Thyroid gland (tissue), 4 donors: ENCODE results near the gene CYP1A2. TPM values are rescaled to one million over a fixed set of nuclear protein-coding genes. Genes with fewer than 3 reads are reported as not detected.

Experiments
- DNase-seq, 2 donors: peaks; one replicate each; pipeline ENCODE4 v3.0.0-alpha.2; 2019
- H3K27ac ChIP-seq, 3 donors: fragments of 200-600 bp; sonication (generic); 1 replicate in 2 of 3; 2 replicates in 1 of 3; pipeline ENCODE4 v1.5.1; 2016 to 2019; ENCODE audit warnings: mild to moderate bottlenecking in 1 of 3, moderate library complexity in 1 of 3
- H3K27me3 ChIP-seq: fragments of 200-600 bp; sonication (generic); one replicate; pipeline ENCODE4 v1.5.1; 2019
- H3K36me3 ChIP-seq, 2 donors: fragments of 200-600 bp; sonication (generic); one replicate each; pipeline ENCODE4 v1.5.1; 2016 to 2019
- H3K4me1 ChIP-seq, 2 donors: fragments of 200-600 bp; sonication (generic); one replicate each; pipeline ENCODE4 v1.5.1; 2017 to 2019
- H3K4me3 ChIP-seq, 3 donors: fragments of 200-600 bp; sonication (generic); replicated peaks in 1 of 3; 1 replicate in 2 of 3; 2 replicates in 1 of 3; pipeline ENCODE4 v1.5.1; 2016; ENCODE audit warnings: mild to moderate bottlenecking in 1 of 3
- H3K9me3 ChIP-seq: fragments of 200-600 bp; sonication (generic); one replicate; pipeline ENCODE4 v1.5.1; 2017
- CTCF ChIP-seq, 6 experiments: fragments of 200-600 bp in 3 of 6; fragments of 450-650 bp in 3 of 6; sonication (generic) in 3 of 6; IDR thresholded peaks; one replicate each; pipeline ENCODE4 v1.5.1; 2016 to 2019; ENCODE audit warnings: antibody characterized with exemption in 6 of 6, mild to moderate bottlenecking in 2 of 6, inconsistent platforms in 1 of 6, moderate library complexity in 1 of 6
- POLR2A ChIP-seq, 2 donors: fragments of 450-650 bp; IDR thresholded peaks; one replicate each; pipeline ENCODE4 v1.6.1; 2017; ENCODE audit warnings: antibody characterized with exemption in 2 of 2, mild to moderate bottlenecking in 2 of 2, moderate library complexity in 1 of 2
- WGBS, 2 donors: methylation state at CpG; one replicate each; pipeline ENCODE4 v1.1.5; 2017; 5-methylcytosine and 5-hydroxymethylcytosine counted together
- intact Hi-C: fragments of 100-400 bp; cut with DNase I; formaldehyde crosslinking; loops from one replicate; pipeline ENCODE4 v1.15.1; 2023
- total RNA-seq, 4 donors: library from RNA; depleted of rRNA; stranded (reverse); fragments of >200 nt; gene quantifications; one replicate each; pipeline ENCODE4 v1.2.3, GENCODE V29; 2016

Gene CYP1A2
- total RNA-seq, 4 donors from 2014 or later: 1.3 to 9.9 (median 2.9) TPM

DNA sequence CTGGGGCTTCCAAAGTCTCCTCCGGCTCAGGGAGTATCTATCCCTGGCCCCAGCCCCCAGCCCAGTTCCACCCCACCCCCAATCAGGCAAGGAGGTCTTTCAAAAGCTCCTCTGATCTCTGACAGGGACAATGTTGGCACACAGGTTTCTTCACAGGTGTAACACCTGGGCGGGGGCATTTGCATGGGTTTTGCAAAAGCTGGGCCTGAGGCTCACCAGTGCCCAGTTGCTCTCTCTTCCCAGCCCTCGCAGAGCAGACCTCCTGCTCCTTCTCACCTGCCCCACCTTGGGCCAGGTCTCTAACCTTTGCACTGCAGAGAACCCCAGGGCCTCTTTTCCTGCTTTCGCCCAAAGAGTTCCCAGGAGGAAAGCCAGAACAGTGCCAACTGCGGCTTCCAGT, 24.7 kb downstream of the CYP1A2 start:
- no peak overlapping the region for H3K4me3 ChIP-seq
- DNase-seq: no peak
- intact Hi-C loops: loop anchor here (2.0 to 5.0 kb wide), 3 partner anchors 64 to 179 kb away; partner anchors contain the start of gene FAM219B
- TF ChIP-seq POLR2A (IDR thresholded peaks at IDR 0.05) (no peak), CTCF (IDR thresholded peaks at IDR 0.05) (no peak)
- no peak overlapping the region for H3K27ac ChIP-seq
- WGBS, 2 donors: 86 to 90% methylated on average over 4 to 5 of the region's 5 CpGs
- H3K9me3 ChIP-seq: no peaks in the 10 kb centered on the region
- H3K27me3 ChIP-seq: no peaks in the 10 kb centered on the region
- peaks cover 0 to 22% of the 10 kb centered on the region in 2 donors for H3K4me1 ChIP-seq
- H3K36me3 ChIP-seq: no peaks in the 10 kb centered on the region

DNA sequence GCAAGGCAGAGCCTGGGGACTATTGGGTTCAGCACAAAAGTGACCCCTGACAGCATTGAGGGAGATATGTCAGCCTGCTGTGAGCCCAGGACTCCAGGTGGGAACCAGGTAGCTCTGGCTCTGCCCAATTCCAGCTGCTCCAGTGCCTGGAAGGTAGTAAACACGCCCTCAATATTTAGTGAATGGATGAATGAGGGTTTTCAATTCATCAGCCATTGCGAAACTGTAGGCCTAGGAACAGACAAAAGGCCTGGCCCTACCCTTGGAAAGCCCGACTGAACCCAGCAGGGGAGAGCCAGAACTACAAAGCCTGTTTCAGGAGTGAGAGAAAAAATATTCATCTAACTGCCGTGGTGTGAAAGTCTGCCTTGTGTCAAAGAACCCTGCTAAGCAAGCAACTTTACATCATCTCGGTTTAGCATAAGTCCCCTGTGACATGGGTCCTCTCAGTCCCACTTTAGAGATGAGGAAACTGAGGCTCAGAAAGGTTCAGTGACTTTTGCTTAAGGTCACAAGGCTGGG, 25.1 kb downstream of the CYP1A2 start:
- Histone ChIP-seq H3K27ac (no peak overlapping the region), H3K4me1 (peaks cover 0 to 18% of the 10 kb centered on the region in 2 donors), H3K36me3 (no peaks in the 10 kb centered on the region), H3K4me3 (no peak overlapping the region), H3K9me3 (no peaks in the 10 kb centered on the region), H3K27me3 (no peaks in the 10 kb centered on the region)
- intact Hi-C loops: loop anchor here (2.0 to 5.0 kb wide), 3 partner anchors 64 to 179 kb away; partner anchors contain the start of gene FAM219B
- no peak for DNase-seq
- WGBS, 2 donors: 79 to 87% methylated on average over 5 of the region's 5 CpGs
- TF ChIP-seq POLR2A (IDR thresholded peaks at IDR 0.05) (no peak), CTCF (IDR thresholded peaks at IDR 0.05) (no peak)

DNA sequence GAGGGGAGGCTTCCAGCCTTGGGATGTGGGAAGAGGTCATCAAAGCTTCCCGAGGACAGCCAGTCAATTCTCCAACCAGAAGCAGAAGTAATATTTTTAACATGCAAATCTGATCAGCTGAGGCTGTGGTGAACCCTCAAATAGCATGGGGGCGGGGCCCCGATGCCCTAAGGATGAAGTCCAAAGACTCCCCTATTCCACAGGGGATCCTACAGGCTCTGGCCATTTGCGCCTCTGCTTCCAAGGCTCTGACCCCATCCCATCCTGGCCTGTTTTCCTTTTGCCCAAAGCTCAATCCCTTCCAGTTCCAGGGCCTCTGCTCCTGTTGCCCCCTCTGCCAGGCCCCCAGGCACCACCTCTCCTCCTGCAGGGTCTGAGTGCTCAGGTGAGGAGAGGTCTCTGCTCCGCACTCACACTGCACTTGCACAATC, 26.5 kb downstream of the CYP1A2 start:
- Histone ChIP-seq H3K4me1 (peaks cover 0 to 18% of the 10 kb centered on the region in 2 donors), H3K9me3 (no peaks in the 10 kb centered on the region), H3K27me3 (no peaks in the 10 kb centered on the region), H3K27ac (no peak overlapping the region), H3K4me3 (no peak overlapping the region), H3K36me3 (no peaks in the 10 kb centered on the region)
- DNase-seq: no peak
- TF ChIP-seq POLR2A (IDR thresholded peaks at IDR 0.05) (no peak), CTCF (IDR thresholded peaks at IDR 0.05) (no peak)
- 80 to 88% methylated on average over 5 of the region's 5 CpGs for WGBS, 2 donors
- intact Hi-C loops: no loop called here

DNA sequence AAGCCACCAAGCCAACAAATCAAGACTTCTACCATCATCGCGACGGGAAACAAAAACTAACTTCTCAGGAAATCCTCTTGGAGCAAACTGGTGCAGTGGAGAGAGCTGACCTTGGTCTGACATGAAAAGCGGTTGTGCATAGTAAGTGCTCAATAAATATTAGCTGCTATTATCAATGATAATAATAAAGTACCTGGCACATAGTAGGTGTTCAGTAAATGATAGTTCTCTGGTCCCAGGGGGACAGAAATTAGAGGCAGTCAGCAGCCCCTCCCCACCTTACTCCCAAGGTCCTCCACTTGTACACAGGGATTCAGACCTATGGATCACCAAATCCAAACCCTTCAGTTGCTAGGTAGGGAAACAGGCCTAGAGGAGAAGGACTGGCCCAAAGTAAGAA, 27.2 kb downstream of the CYP1A2 start:
- H3K4me3 ChIP-seq: no peak overlapping the region
- DNase-seq: no peak
- WGBS, 2 donors: 77 to 95% methylated on average over 4 of the region's 4 CpGs
- H3K9me3 ChIP-seq: no peaks in the 10 kb centered on the region
- H3K27me3 ChIP-seq: no peaks in the 10 kb centered on the region
- no peak for TF ChIP-seq CTCF (IDR thresholded peaks at IDR 0.05)
- no peak for TF ChIP-seq POLR2A (IDR thresholded peaks at IDR 0.05)
- no peaks in the 10 kb centered on the region for H3K36me3 ChIP-seq
- H3K4me1 ChIP-seq: peaks cover 0 to 18% of the 10 kb centered on the region in 2 donors
- intact Hi-C loops: no loop called here
- H3K27ac ChIP-seq: no peak overlapping the region

DNA sequence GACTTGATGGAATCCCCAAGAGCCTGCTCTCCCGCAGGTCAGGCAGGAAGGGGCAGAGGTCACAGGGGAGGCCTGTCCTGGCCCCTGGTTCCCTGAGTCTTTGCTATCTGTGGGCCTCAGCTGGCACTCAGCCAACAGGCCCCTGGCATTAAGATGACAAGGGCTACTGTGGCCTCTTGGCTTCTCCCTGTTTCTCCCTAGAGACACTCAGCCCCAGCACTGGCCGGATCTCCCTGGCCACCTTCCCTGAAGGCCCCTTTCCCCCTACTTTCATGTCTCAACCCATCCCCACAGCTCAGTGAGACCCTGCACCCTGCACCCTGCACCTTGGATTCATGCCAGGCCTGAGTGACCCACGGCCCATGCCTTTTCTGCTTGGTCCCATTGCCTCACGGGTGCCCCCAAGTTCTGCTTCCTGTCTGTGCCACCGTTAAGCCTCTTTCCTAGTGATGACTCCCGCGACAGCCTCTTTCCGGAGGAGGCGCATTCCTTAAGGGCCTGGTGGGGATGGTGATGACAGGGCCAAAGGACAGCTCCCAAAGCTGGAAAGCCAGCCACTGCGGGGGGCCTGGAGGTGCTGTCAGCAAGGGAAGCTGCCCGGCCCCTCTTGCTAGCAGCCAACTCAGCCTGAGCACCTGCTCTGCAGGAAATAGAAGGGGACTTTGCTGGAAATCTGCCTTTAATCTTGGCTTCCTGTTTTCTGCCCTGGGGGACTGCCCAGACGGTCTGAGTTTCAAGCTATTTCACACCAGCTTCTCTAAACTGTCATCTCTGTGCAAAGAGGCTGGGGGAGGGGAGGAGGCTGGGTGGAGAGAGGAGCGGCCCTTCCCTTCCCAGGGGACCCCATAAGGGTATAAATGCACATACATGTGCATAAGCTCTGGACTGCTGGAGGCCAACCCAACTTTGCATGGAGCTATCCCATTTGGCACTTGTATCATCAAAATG, 28.4 kb downstream of the CYP1A2 start:
- Histone ChIP-seq H3K4me3 (no peak overlapping the region), H3K27me3 (no peaks in the 10 kb centered on the region), H3K27ac (no peak overlapping the region), H3K36me3 (no peaks in the 10 kb centered on the region), H3K9me3 (no peaks in the 10 kb centered on the region), H3K4me1 (peaks cover 6 to 22% of the 10 kb centered on the region in 2 donors)
- 42 to 49% methylated on average over 10 to 13 of the region's 13 CpGs for WGBS, 2 donors
- TF ChIP-seq POLR2A (IDR thresholded peaks at IDR 0.05) (no peak), CTCF (IDR thresholded peaks at IDR 0.05) (no peak)
- no peak for DNase-seq
- intact Hi-C loops: no loop called here
